Measurements from ENCODE around the gene PLXNA2. TPM values are rescaled to one million over a fixed set of nuclear protein-coding genes. Genes with fewer than 3 reads are reported as not detected.

Gene PLXNA2
- total and polyA plus RNA-seq, 2 of the 13 experiments (the other 11 are each of a cell fraction or from before 2014, with no cell fraction given), result 1.1 to 2.1 TPM

GRCh38 chr1:208158640-208159554 is 85.3 kb downstream of the PLXNA2 start (continued):
- TF ChIP-seq, protein P1, sequence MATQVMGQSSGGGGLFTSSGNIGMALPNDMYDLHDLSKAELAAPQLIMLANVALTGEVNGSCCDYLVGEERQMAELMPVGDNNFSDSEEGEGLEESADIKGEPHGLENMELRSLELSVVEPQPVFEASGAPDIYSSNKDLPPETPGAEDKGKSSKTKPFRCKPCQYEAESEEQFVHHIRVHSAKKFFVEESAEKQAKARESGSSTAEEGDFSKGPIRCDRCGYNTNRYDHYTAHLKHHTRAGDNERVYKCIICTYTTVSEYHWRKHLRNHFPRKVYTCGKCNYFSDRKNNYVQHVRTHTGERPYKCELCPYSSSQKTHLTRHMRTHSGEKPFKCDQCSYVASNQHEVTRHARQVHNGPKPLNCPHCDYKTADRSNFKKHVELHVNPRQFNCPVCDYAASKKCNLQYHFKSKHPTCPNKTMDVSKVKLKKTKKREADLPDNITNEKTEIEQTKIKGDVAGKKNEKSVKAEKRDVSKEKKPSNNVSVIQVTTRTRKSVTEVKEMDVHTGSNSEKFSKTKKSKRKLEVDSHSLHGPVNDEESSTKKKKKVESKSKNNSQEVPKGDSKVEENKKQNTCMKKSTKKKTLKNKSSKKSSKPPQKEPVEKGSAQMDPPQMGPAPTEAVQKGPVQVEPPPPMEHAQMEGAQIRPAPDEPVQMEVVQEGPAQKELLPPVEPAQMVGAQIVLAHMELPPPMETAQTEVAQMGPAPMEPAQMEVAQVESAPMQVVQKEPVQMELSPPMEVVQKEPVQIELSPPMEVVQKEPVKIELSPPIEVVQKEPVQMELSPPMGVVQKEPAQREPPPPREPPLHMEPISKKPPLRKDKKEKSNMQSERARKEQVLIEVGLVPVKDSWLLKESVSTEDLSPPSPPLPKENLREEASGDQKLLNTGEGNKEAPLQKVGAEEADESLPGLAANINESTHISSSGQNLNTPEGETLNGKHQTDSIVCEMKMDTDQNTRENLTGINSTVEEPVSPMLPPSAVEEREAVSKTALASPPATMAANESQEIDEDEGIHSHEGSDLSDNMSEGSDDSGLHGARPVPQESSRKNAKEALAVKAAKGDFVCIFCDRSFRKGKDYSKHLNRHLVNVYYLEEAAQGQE (IDR thresholded peaks at IDR 0.05; ENCODE audit: borderline replicate concordance in 1 of 2, low read depth in 1 of 2, low read length in 2 of 2), result no peak
- TF ChIP-seq ETV5 (CRISPR knock-in tag; IDR thresholded peaks at IDR 0.05; ENCODE audit: borderline replicate concordance) (peak; percentile 75), FOXC1 (CRISPR knock-in tag; IDR thresholded peaks at IDR 0.05; ENCODE audit: borderline replicate concordance) (0 out of 2 replicates have a peak, but pooled peaks have one; percentile 34), ZNF354B (CRISPR knock-in tag; IDR thresholded peaks at IDR 0.05) (no peak), ZNF557 (CRISPR knock-in tag; IDR thresholded peaks at IDR 0.05) (no peak), CREBL2 (CRISPR knock-in tag; IDR thresholded peaks at IDR 0.05; ENCODE audit: borderline replicate concordance) (no peak), ZSCAN25 (CRISPR knock-in tag; IDR thresholded peaks at IDR 0.05) (peak; percentile 96), SALL1 (CRISPR knock-in tag; IDR thresholded peaks at IDR 0.05) (peak; percentile 90), ZNF292 (CRISPR knock-in tag; IDR thresholded peaks at IDR 0.05; ENCODE audit: borderline replicate concordance, low read depth) (peak; percentile 80; the same call in 1 of the 2 replicates), PPARG (CRISPR knock-in tag; conservative IDR thresholded peaks at IDR 0.05) (peak; percentile 61; the same call in 1 of the 2 replicates), ZBTB21 (CRISPR knock-in tag; IDR thresholded peaks at IDR 0.05) (no peak), SATB2 (CRISPR knock-in tag; IDR thresholded peaks at IDR 0.05) (no peak), ZNF674 (CRISPR knock-in tag; IDR thresholded peaks at IDR 0.05; ENCODE audit: low read depth) (no peak), ZMYM3 (CRISPR knock-in tag; IDR thresholded peaks at IDR 0.05) (no peak)
- TF ChIP-seq, protein P2, sequence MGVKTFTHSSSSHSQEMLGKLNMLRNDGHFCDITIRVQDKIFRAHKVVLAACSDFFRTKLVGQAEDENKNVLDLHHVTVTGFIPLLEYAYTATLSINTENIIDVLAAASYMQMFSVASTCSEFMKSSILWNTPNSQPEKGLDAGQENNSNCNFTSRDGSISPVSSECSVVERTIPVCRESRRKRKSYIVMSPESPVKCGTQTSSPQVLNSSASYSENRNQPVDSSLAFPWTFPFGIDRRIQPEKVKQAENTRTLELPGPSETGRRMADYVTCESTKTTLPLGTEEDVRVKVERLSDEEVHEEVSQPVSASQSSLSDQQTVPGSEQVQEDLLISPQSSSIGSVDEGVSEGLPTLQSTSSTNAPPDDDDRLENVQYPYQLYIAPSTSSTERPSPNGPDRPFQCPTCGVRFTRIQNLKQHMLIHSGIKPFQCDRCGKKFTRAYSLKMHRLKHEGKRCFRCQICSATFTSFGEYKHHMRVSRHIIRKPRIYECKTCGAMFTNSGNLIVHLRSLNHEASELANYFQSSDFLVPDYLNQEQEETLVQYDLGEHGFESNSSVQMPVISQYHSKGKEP (CRISPR knock-in tag; IDR thresholded peaks at IDR 0.05), result no peak
- TF ChIP-seq, protein P3, sequence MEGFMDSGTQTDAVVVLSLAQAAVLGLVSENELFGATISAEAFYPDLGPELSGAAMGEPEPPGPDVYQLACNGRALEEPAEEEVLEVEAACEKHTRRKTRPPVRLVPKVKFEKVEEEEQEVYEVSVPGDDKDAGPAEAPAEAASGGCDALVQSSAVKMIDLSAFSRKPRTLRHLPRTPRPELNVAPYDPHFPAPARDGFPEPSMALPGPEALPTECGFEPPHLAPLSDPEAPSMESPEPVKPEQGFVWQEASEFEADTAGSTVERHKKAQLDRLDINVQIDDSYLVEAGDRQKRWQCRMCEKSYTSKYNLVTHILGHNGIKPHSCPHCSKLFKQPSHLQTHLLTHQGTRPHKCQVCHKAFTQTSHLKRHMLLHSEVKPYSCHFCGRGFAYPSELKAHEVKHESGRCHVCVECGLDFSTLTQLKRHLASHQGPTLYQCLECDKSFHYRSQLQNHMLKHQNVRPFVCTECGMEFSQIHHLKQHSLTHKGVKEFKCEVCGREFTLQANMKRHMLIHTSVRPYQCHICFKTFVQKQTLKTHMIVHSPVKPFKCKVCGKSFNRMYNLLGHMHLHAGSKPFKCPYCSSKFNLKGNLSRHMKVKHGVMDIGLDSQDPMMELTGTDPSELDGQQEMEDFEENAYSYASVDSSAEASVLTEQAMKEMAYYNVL (CRISPR knock-in tag; IDR thresholded peaks at IDR 0.05; ENCODE audit: borderline replicate concordance), result no peak
- TF ChIP-seq, protein P4, sequence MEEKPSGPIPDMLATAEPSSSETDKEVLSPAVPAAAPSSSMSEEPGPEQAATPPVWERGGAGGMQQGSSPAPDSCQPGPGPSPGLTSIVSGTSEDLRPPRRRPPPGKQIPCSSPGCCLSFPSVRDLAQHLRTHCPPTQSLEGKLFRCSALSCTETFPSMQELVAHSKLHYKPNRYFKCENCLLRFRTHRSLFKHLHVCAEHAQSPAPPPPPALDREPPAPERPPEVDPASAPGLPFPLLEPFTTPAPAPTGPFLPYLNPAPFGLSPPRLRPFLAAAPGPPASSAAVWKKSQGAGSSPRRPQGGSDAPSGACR (CRISPR knock-in tag; IDR thresholded peaks at IDR 0.05), result peak; percentile 45; the same call in 1 of the 2 replicates
- TF ChIP-seq, protein P5, sequence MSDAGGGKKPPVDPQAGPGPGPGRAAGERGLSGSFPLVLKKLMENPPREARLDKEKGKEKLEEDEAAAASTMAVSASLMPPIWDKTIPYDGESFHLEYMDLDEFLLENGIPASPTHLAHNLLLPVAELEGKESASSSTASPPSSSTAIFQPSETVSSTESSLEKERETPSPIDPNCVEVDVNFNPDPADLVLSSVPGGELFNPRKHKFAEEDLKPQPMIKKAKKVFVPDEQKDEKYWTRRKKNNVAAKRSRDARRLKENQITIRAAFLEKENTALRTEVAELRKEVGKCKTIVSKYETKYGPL (CRISPR knock-in tag; IDR thresholded peaks at IDR 0.05), result no peak

All from HepG2 (cell line).